DMS 273 (cell line): ENCODE results near the gene ANKRD13D.

ENCODE experiments used
- DNase-seq: peaks from one replicate; lab custom pipeline; 2025; ENCODE audit not compliant: unreplicated experiment; lab: John Stamatoyannopoulos, UW

The ANKRD13D gene

GRCh38 chr11:67289226-67289650, at the start of gene ANKRD13D:
Gene ANKRD13D (plus strand): TSS chr11:67289303. CDS start chr11:67289461, 158 bp downstream.
- DNase-seq: no peak

- DNase-seq: peak; percentile 97
These were observed 49.1 kb upstream of the ANKRD13D start for GRCh38 chr11:67239783-67240575.

- peak; percentile 70 for DNase-seq
These were observed 48.3 kb upstream of the ANKRD13D start for GRCh38 chr11:67240576-67241389.

- no peak for DNase-seq
These were observed 46.6 kb upstream of the ANKRD13D start for GRCh38 chr11:67242548-67242947.

- no peak for DNase-seq
These were observed 46.1 kb upstream of the ANKRD13D start for GRCh38 chr11:67243051-67243450.

GRCh38 chr11:67245046-67245445, 44.1 kb upstream of the ANKRD13D start:
- no peak for DNase-seq

GRCh38 chr11:67247946-67248550, 41.1 kb upstream of the ANKRD13D start:
- DNase-seq: no peak

GRCh38 chr11:67248653-67249052, 40.5 kb upstream of the ANKRD13D start:
- DNase-seq: no peak

GRCh38 chr11:67250059-67251043, 38.8 kb upstream of the ANKRD13D start:
- no peak for DNase-seq

- DNase-seq: no peak
These were observed 37.3 kb upstream of the ANKRD13D start for GRCh38 chr11:67251841-67252240.

- peak; percentile 42 for DNase-seq
These were observed 36.3 kb upstream of the ANKRD13D start for GRCh38 chr11:67252831-67253239.

GRCh38 chr11:67253872-67254624, 35.1 kb upstream of the ANKRD13D start:
- no peak for DNase-seq

- DNase-seq: no peak
These were observed 34.3 kb upstream of the ANKRD13D start for GRCh38 chr11:67254798-67255197.

GRCh38 chr11:67255353-67255752, 33.8 kb upstream of the ANKRD13D start:
- no peak for DNase-seq

- no peak for DNase-seq
These were observed 33.2 kb upstream of the ANKRD13D start for GRCh38 chr11:67255864-67256263.

GRCh38 chr11:67256477-67257135, 32.5 kb upstream of the ANKRD13D start:
- no peak for DNase-seq

- DNase-seq: no peak
These were observed 28.7 kb upstream of the ANKRD13D start for GRCh38 chr11:67260406-67260805.

- peak; percentile 69 for DNase-seq
These were observed 28.0 kb upstream of the ANKRD13D start for GRCh38 chr11:67260885-67261639.

- DNase-seq: no peak
These were observed 27.5 kb upstream of the ANKRD13D start for GRCh38 chr11:67261640-67261945.
